Femur (tissue), 1 donor: ENCODE measurements around the gene NRARP.

Experiments
- DNase-seq: peaks from one replicate; pipeline ENCODE4 v3.0.0-alpha.2; 2017

The NRARP gene

DNA sequence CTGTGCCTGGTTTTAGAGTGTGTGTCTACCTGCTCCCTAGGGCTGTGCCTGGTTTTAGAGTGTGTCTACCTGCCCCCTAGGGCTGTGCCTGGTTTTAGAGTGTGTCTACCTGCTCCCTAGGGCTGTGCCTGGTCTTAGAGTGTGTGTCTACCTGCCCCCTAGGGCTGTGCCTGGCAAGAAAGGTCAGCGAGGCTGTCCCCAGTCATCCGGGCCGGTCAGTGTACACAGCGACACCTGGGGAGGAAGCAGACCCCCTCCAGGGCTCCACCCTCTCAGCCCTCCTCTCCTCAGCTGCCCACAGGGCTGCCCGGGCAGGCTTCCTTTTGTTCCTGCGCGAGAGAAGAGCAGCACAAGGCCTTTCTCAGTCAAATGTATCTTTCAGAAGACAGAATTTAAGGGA is 4.1 kb downstream of the NRARP start:
- no peak for DNase-seq

DNA sequence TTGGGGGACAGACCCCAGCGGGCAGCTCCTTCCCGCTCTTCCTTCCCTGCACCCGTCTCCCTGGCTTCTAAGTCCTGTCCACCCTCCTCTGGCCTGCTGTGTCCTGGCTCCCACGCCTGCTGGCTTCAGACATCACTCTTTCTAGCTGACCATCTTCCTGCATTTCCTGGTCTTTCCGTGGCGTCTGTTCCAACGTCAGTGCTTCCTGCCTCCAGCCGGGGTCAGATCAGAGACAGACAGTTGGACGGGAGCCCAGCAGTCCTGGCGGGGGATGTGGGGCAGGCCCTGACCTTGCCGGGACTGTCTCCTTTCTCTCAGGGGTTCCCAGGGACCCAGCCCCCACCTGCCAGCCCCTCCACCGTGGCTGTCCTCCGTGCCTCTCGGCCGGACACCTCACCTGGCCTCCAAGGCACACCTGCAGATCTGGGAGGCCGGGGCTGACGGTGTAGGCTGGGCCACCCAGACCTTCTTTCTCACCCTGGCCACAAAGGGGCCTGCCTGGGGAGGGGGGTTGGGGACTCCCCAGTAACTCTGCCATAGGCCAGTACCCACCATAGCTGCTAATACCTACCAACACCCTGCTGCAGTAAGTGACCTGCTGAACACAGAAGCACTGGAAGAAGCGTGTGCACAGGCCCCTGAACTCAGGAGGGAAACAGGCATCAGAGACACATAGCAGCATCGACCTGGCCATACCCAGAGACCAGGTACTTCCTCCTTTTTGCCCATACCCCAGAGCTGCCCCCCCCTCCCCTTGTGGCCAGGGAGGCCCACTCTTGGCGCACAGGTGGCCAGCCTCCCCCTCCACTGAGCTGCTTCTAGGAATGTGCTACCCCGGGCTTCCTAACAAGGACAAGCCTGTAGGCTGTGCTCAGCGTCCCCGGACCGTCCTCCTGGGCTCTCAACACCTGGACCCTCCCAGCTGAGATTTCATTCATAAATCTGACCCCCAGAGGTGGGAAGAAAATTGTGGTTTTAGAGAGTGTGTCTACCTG is 5.1 kb downstream of the NRARP start:
- DNase-seq: peak; percentile 72

DNA sequence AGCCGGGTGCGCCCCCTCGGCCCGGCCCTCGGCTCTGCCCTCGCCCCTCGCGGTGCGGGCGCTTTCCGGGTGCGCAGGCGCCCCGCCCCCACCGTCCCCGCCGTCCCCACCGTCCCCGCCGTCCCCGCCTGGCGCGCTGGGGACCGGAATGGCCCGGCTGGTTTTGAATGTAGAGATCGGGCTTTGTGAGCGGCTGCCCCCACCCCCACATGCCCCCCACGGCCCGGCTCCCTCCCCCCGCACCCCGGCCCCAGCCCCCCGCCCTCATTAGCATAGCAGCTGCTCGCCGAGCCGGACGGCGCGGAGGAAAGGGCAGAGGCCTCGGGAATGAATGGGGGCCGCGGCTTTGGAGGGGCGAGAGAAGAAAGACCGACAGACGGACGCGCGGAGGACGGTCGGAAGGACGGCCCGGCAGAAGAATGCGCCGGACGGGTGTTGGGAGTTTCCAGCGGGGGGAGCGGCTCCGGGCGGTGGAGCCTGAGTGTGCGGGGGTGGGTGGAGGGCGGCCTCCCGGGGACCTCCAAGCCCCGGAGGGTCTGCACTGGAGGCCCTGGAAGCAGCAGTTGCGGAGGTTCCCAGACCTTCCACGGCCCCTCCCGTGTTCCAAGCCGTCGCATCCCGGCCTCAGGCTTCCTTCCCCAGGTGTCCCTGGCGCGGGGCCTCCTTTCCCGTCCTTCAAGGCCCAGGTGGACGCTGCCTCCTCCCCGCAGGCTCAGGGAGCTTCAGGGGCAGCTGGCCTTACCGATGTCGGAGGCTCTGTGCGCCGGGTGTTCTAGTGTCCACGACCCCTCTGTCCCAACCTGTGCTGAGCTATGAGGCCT is 6.0 kb downstream of the NRARP start:
- no peak for DNase-seq

DNA sequence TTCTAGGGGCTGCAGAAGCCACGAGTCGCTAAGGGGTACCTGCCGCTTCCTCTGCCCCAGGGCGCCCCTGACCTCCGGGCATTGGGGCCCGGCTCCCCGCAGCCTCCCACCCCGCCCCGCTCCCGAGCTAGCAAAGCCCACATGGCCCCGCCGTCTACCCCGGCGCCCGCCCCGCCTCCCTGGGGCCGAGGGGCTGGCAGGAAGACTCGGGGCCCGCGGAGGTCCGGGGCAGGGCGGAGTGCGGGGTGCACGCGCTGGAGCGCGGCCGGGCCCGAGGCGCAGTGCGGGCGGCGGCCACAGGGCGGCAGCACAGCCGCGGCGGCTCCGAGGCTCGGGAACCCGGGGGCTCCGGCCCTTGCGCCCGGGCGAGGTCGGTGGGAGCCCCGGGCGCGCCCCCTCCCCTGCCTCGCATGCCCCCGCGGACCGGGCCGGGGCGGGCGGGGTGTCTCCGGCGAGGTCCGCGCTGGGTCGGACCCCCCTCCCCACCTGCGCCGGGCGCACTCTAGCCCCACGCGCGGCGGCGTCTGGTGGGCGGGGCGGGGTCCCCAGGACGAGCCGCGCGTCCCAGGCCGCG is 6.7 kb downstream of the NRARP start:
- no peak for DNase-seq

DNA sequence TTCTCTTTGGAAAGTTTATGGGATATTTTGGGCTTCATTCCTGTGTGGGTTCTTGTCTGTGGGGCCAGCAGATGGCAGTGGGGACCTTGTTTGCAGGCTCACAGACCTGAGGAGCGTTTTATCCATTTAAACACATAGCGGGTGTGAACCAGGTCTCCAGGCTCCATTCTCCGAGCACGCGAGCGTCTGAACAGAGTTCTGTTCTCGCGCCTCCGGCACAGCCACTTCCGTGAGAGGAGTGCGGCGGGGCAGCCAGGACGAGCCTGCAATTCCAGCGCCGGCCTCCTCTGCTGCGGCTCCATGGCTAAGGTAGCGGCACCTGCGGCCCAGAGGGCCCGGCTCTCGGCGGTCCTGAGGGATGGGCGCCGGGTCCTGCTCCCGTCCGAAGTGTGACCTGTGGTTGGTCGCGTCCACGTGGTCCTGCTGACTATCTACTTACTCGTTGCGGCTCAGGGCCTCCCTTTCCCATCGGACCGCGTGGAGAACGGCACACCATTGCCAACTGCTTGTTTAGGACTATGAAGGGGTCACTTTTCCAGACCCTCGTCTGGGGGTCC is 7.3 kb downstream of the NRARP start:
- DNase-seq: no peak

DNA sequence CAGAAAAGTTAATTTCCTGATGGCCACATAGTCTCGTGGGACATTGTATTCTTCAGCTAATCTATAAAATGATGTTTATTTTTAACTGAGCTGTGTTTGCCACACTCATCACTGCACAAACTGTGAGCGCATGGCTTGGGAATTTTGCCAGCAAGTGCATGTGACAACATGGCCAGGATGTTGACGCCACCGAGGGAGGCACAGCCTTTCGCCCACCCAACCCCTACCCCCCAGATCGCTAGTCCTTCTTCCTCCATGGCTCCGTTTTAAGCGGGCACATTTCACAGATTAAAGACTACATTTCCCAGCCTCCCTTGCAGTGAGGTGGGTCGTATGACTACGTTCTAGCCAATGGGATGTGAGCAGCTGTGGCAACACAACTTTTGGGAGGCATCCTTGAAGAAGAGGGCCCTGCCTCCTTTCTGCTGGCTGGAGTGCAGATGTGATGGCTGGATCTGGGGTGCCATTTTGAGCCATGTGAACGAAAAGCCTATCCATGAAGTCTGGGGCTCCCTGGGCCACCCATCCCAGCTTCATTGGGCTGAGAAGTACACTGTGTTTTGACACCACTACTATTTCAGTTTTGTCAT is 7.9 kb downstream of the NRARP start:
- no peak for DNase-seq

DNA sequence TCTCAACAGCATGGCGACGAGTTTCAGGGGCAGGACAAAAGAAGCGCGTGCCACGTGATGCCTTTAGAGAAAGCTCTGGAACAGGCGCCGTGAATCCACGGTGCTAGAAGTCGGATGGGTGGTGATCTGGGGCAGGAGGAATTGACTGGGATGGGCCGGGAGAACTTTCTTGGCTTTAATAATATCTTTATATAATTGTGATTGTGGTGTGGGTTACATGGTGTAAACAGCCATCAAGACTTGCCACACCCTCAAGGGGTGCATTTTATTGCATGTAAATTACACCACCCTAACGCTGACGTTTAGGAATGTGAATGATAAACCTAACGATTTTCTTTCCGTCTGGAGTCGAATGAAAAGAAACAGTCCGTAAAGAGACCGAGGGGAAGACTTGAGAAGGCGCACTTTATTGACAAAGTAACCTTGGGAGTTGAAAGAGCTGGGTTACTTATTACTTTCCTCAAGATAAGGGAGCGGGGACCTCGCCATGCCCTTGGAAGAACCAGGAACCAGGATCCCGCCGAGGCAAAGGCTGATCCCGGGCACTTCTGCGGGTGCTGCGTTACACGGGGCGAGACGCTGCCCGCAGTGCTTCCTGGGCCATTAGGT is 8.5 kb downstream of the NRARP start:
- DNase-seq: no peak

DNA sequence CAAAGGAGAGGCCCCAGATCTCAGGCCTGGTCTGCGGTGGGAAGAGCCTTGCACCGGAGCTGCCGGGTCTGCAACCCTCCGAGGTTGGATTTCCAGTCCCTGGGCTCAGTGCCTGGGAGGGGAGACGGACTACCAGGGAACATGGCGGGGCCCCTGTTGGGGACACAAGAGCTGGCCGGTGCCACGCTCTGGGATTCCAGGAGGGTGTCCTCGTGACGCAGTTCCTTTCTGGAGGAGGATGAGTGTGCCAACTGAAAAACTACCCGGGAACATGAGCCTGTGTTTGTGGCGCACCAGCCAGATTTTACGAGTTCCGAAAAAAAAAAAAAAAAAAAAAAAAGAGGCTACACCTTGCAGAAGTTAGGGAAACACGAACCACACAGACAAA is 9.0 kb downstream of the NRARP start:
- DNase-seq: no peak

DNA sequence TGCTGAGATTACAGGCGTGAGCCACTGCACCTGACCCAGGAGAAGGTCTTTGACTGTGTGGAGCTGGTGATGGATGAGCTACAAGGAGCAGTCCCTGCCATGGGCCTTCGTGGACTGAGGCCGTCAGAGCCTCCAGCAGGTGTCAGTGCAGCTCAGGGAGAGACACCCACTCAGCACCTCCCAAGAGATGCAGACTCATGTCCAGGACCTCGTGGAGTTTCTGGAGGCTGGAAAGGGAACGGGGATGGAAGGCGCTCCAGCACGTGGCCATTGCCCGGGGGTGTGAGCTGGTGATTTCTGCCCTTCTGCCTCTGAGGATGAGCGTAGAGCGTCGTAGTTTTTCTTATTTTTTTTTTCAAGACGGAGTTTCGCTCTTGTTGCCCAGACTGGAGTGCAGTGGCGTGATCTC is 15.1 kb downstream of the NRARP start:
- no peak for DNase-seq

DNA sequence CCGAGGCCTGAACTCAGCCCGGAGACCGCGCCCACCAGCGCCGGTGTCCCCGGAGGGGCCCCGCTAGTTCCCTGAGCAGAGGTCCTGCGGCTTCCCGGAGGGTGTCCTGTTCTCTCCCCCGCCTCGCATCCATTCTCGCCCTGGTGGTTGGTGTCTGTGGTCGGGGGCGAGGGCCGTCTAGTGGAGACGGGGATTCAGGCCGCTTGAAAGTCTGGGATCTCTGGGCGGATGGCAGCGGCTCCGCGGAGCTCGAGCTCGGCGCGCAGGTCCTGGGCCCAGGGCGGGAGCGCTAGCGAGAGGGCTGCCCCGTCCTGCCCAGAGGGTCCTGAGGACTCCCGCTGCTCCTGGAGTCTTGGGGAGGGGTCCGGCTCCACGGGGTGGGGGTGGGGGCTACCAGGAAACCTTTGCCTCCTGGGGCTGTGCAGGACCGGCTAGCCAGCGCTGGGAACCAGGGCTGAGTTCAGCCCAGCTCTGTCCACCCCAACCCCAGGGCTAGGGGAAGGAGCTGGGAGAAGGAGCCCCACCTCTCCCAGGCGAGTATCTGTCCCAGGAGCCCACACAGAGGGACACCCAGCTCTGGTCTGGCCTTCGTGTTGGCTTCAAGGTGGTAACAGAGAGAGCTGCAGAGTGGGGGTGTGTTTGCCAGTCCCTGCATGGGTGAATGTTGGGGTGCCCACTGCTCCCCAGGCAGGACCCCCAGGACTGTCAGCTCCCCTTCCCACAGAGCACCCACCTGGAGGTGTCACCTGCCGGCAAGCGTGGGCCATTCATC is 20.5 kb downstream of the NRARP start:
- peak; percentile 38 for DNase-seq

DNA sequence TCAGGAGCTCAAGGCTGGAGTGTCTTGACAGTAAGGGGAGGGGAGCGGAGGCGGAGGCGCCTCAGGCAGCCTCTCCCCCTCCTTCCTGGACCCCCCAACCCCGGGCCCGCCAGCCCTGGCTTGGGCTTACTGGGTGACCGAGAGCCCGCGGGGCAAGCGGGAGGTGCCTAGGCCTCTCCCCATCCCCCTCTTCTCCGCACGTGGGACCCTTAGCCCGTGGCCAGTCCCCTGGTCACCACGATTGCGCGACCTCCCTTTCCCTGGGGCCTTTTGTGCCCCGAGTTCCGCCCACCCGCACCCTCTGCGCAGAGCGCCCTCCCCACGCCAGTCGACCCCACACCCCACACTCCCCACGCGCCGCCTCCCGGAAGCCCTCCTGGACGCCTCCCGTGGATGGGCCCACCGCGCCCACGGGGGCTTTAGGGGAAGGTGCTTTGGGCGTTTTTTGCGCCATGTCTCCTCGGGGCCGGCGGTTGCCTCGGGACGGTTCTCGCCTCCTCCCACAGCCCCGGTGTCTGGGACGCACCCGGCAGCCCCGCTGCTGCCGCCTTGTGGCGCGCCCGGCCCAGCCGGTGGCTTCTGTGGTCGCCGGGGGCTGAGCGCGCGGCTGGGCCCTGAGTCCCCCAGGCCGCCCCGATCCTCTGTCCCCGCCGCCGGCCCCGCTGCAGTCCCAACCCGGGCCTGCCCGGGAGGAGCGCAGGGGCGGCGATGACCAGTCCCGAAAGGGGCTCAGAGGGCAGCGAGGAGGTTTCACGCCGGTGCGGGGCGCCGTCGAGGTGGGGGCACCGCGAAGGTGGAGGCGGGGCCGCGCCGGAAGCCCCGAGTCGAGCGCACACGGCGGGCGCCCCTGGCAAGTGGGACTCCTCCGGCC is 21.4 kb downstream of the NRARP start:
- DNase-seq: peak; percentile 23

DNA sequence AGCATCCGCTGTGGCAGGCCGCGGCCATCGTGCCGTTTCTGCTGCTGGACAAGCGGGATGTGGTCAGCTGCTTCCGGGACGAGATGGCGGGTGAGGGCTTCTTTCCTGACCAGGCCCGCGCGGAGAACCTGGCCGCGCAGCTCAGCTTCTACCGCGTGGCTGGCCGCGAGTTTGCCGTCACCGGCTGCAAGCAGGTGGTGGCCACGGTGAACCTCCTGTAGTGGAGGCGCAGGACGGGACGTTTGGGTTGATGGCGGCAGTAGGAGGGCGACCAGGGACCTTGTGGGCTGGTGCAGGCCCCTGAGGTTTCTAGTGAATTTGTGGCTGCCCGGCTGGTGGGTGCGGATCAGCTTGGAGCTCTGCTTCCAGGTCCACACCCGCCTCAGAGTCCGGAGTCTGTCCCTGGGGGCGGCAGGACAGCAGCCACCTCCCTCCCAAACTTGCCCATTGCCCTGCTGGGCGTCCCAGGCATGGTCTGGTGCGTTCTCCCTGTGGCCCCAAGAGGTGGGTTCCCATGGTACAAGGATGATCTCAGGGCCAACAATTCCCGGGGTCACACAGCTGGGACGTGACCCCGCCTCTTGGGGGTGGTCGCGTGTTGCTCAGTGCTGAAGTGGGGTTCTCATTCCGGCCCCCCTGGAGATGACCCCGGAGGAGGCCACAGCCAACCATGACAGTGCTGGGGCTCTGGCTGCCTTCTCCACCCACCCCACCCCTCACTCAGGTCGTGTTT is 22.2 kb downstream of the NRARP start:
- DNase-seq: peak; percentile 23

DNA sequence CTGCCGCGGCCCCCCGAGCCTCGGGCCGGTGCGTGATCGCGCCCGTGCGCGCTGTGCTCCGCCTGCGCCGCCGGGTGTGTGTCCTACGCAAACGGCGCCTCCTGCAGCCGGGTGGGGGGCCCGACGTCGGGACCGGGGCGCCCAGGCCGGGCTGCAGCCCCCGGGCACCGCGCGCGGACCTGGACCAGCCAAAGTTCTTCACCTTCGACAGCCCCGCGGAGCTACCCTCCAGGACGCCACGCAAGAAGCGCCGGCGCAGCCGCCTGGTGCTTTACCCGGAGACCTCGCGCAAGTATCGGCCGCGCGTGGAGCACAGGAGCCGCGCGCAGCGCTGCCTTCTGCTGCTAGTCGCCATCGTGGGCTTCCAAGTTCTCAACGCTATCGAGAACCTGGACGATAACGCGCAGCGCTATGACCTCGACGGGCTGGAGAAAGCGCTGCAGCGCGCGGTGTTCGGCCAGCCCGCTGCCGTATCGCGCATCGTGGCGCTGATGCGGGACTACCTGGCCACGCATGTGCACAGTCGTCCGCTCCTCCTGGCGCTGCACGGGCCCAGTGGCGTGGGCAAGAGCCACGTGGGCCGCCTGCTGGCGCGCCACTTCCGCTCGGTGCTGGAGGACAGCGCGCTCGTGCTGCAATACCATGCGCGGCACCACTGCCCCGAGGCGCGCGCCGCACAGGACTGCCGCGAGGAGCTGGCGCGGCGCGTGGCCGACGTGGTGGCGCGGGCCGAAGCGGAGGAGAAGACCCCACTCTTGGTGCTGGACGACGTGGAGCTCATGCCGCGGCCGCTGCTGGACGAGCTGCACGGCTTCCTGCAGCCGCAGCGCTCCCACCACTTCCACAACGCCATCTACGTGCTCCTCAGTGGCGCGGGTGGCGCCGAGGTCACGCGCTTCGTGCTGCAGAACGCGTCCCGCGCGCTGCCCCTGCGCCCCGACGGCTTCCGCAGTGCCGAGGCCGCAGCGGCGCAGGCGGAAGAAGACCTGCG is 23.1 kb downstream of the NRARP start:
- peak; percentile 19 for DNase-seq

DNA sequence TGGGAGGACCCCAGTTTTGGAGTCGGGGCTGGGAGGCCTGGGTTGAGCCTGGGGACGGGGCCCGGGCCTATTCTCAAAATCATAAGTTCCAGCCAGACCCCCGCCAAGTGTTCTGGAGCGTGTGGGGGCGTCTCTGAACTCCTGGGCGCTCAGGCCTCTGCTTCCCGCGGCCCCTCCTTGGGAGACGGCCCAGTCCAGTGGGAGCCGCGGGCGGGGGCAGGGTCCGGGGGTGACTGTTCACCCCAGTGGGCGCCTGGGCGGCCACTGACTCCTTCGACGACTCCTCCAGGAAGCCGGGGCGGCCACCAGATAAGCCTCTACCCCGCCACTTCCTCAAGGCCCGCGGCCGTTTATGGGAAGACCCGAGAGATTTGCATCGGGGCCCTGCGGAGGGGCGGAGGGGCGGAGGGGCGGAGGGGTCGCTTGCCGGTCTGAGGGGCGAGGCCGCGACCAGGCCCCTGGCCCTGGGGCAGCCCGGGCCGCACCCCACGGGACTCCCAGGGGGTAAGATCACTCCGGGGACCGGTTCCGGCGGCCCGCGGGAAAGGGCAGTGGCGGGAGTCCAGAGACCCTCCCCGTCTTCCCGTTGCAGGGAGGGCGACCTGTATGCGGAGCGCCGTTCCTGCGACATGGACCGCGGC is 23.9 kb downstream of the NRARP start:
- peak; percentile 45 for DNase-seq

DNA sequence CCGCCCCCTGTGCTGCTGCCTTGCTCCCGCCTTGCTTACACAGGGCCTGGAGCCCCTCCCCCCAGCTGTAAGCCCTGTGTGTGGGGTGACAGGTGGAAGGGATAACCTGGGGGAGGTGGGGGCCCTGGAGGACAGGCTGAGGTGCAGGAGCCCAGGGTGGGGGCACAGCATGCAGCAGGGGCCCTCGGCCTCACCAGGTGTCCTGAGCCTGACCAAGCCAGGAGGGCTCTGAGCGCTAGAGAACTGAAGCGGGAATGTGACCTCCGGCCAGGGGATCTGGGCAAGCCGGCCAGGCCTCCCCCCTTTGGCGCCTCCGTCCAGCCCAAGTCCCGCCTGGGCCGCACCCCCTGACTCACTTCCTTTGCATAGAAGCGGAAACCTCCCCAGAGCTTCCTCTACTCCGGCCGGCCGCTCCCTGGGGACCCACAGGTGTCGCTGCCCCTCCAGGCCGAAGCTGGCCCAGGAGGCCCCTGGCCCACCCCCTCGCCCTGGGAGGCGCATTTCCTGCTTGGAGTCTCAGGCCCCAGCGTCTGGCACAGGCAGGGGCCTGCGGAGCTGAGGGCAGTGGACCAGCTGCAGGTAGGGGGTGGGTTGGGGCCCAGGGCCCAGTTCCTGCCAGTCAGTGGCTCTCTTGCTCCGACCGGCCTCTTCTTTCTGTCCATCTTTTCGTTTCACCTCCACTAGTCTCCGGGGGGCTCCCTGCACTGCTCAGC is 24.6 kb downstream of the NRARP start, which contains the start of gene TOR4A:
TSS of gene TOR4A (plus strand) at position 398 of the 713 bp plus-strand sequence. CDS start 964 bp downstream, outside the sequence.
- peak; percentile 86 for DNase-seq

DNA sequence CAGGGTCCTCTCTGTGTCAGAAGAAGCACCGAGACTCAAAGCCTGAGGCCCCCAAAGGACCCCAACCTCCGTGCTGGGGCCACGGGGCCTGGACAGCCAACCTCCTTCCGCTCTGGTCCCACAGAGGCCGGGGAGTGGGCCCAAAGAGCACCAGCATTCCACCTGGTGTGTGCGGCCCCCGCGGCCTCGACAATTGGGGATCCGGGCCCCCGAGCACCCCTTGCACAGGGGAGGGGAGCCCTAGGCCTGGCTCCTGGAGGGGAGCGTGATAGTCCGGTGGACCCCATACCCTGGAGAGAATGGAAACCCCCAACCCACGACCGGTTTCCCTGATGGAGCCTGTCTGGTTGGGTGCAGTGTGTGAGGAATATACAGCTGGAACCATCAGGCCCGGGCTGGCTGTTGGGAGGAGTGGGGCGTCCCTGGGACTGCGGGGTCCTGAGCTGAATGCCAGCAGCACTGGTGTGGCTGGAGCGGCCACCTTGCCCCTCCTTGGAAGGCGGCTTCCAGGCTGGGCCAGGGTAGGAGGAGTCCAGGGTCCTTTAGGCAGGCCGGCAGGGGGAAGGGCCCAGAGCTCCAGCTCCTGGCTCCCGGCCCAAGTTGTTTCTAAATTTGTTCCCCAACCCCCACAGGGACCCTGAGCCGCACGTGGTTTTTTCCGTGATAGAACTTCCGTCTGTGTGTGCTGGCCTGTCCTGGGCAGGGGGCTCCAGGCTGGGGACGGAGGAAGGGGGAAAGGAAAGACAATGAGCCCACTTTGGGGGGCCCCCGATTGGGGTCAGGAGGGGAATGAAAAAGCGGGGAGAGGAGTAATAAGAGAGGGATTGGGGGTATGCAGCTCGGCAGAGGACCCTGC is 25.4 kb downstream of the NRARP start:
- DNase-seq: peak; percentile 89
